Activated CD4-positive, alpha-beta T cell treated with anti-CD3 and anti-CD28 coated beads, Interleukin-2, Interleukin-4, amounts not matched to agents 100 ng/mL and 50 ng/mL, durations not matched to agents 16 hours and 8 hours (primary cell): ENCODE measurements around the gene KRTAP12-1.
"Not testable (repeated sequence)": the region's sequence is repeated elsewhere in the genome, so short reads cannot be mapped to it uniquely, and the experiment has no call there.

Source experiments
- DNase-seq: peaks from one replicate; pipeline ENCODE4 v3.0.0-alpha.2; 2020; ENCODE audit warnings: low spot score

KRTAP12-1 gene

GRCh38 chr21:44644878-44645277 lies 37.1 kb downstream of the KRTAP12-1 start:
- no peak for DNase-seq

- no peak for DNase-seq
Observed at GRCh38 chr21:44643741-44644310, 38.1 kb downstream of the KRTAP12-1 start.

- DNase-seq, result no peak
Observed at GRCh38 chr21:44640761-44641160, 41.2 kb downstream of the KRTAP12-1 start.

- no peak for DNase-seq
Observed at GRCh38 chr21:44639331-44639655, 42.7 kb downstream of the KRTAP12-1 start.

- DNase-seq, result not testable (repeated sequence)
Observed at GRCh38 chr21:44638506-44639330, 43.2 kb downstream of the KRTAP12-1 start.

GRCh38 chr21:44637851-44638348 lies 44.1 kb downstream of the KRTAP12-1 start:
- DNase-seq, result not testable (repeated sequence)

- no peak for DNase-seq
Observed at GRCh38 chr21:44637018-44637850, 44.7 kb downstream of the KRTAP12-1 start, which contains the start of gene KRTAP10-10. TSS of gene KRTAP10-10 (plus strand) at chr21:44637356. CDS start at chr21:44637418, 62 bp downstream.

GRCh38 chr21:44636209-44637017 lies 45.5 kb downstream of the KRTAP12-1 start:
- no peak for DNase-seq

GRCh38 chr21:44632067-44632466 lies 49.9 kb downstream of the KRTAP12-1 start:
- DNase-seq, result no peak
